CD14-positive monocyte (primary cell): ENCODE data around the gene ADAM22. TPM values are rescaled to one million over a fixed set of nuclear protein-coding genes. Genes with fewer than 3 reads are reported as not detected.

ENCODE experiments used
- DNase-seq, 3 donors: peaks; one replicate each; pipeline ENCODE4 v3.0.0-alpha.2; 2011 to 2022
- H2AFZ ChIP-seq: 2 replicates; pipeline ENCODE4 v1.6.0; 2012; ENCODE audit warnings: mild to moderate bottlenecking, low read depth, low read length, inconsistent platforms; ENCODE audit not compliant: insufficient read depth, poor library complexity, severe bottlenecking
- H3K27ac ChIP-seq, 2 donors: 1 replicate in 1 of 2; 2 replicates in 1 of 2; pipeline ENCODE4 v1.5.1; 2012 to 2013; ENCODE audit warnings: low read length in 2 of 2, control low read depth in 1 of 2, inconsistent platforms in 1 of 2, low read depth in 1 of 2, mild to moderate bottlenecking in 1 of 2
- H3K27me3 ChIP-seq, 2 donors: one replicate each; pipeline versions ENCODE4 v1.6.0 to v1.6.1; 2011 to 2013; ENCODE audit warnings: low read length in 2 of 2; ENCODE audit not compliant: control insufficient read depth in 2 of 2, insufficient read depth in 2 of 2
- H3K36me3 ChIP-seq, 2 donors: replicated peaks in 1 of 2; 1 replicate in 1 of 2; 2 replicates in 1 of 2; pipeline versions ENCODE4 v1.5.1 to v1.6.1; 2012 to 2013; ENCODE audit warnings: low read length in 2 of 2, control low read depth in 1 of 2, inconsistent platforms in 1 of 2, mild to moderate bottlenecking in 1 of 2; ENCODE audit not compliant: insufficient read depth in 2 of 2, control insufficient read depth in 1 of 2
- H3K4me1 ChIP-seq, 2 donors: 1 replicate in 1 of 2; 2 replicates in 1 of 2; pipeline versions ENCODE4 v1.5.1 to v1.6.1; 2012 to 2013; ENCODE audit warnings: low read length in 2 of 2, control low read depth in 1 of 2, inconsistent platforms in 1 of 2, mild to moderate bottlenecking in 1 of 2, moderate library complexity in 1 of 2; ENCODE audit not compliant: insufficient read depth in 2 of 2, control insufficient read depth in 1 of 2
- H3K4me2 ChIP-seq: replicated peaks from 2 replicates; pipeline ENCODE3; 2012; ENCODE audit warnings: low read length, moderate library complexity, mild to moderate bottlenecking; ENCODE audit not compliant: poor library complexity, severe bottlenecking; ENCODE audit errors: extremely low read depth
- H3K4me3 ChIP-seq, 3 experiments: fragments of 200-600 bp in 1 of 3; sonication (generic) in 1 of 3; replicated peaks in 1 of 3; 1 replicate in 2 of 3; 2 replicates in 1 of 3; pipeline ENCODE4 v1.5.1; 2011 to 2013; ENCODE audit warnings: low read length in 3 of 3, mild to moderate bottlenecking in 3 of 3, control low read depth in 2 of 3, low read depth in 2 of 3, inconsistent platforms in 1 of 3, moderate library complexity in 1 of 3
- H3K79me2 ChIP-seq: 2 replicates; pipeline ENCODE4 v1.6.0; 2012; ENCODE audit warnings: mild to moderate bottlenecking, control low read depth, inconsistent platforms, low read length, moderate library complexity; ENCODE audit not compliant: insufficient read depth
- H3K9ac ChIP-seq: 2 replicates; pipeline ENCODE4 v1.6.0; 2017; ENCODE audit warnings: low read length, mild to moderate bottlenecking; ENCODE audit not compliant: insufficient read depth, poor library complexity, severe bottlenecking
- H3K9me3 ChIP-seq, 2 donors: replicated peaks in 1 of 2; 1 replicate in 1 of 2; 2 replicates in 1 of 2; pipeline versions ENCODE4 v1.5.1 to v1.6.1; 2012 to 2013; ENCODE audit warnings: low read length in 2 of 2, control low read depth in 1 of 2; ENCODE audit not compliant: control insufficient read depth in 1 of 2, insufficient read depth in 1 of 2
- H4K20me1 ChIP-seq: 2 replicates; pipeline ENCODE4 v1.6.0; 2012; ENCODE audit warnings: mild to moderate bottlenecking, low read length, control low read depth, moderate library complexity; ENCODE audit not compliant: insufficient read depth
- H3K27ac Mint-ChIP-seq, 7 donors: one replicate each; pipeline ENCODE4 v1.8.0; 2020; ENCODE audit warnings: mild to moderate bottlenecking in 7 of 7, mixed read lengths in 7 of 7, moderate library complexity in 6 of 7, inconsistent platforms in 2 of 7
- H3K27me3 Mint-ChIP-seq, 3 donors: one replicate each; pipeline ENCODE4 v1.8.0; 2021 to 2022; ENCODE audit warnings: low read depth in 3 of 3, mild to moderate bottlenecking in 3 of 3, mixed read lengths in 3 of 3, moderate library complexity in 3 of 3, inconsistent platforms in 1 of 3
- H3K36me3 Mint-ChIP-seq, 2 donors: one replicate each; pipeline ENCODE4 v1.8.0; 2020; ENCODE audit warnings: mixed read lengths in 2 of 2, inconsistent platforms in 1 of 2, mild to moderate bottlenecking in 1 of 2
- H3K4me1 Mint-ChIP-seq: one replicate; pipeline ENCODE4 v1.8.0; 2020; ENCODE audit warnings: mild to moderate bottlenecking, mixed read lengths
- H3K4me3 Mint-ChIP-seq, 2 donors: one replicate each; pipeline ENCODE4 v1.8.0; 2020; ENCODE audit warnings: mild to moderate bottlenecking in 2 of 2, mixed read lengths in 2 of 2, moderate library complexity in 1 of 2
- H3K9me3 Mint-ChIP-seq, 7 donors: one replicate each; pipeline ENCODE4 v1.8.0; 2020 to 2022; ENCODE audit warnings: mixed read lengths in 7 of 7, mild to moderate bottlenecking in 6 of 7, moderate library complexity in 6 of 7, inconsistent platforms in 2 of 7
- CTCF ChIP-seq: fragments of 200-600 bp; IDR thresholded peaks from one replicate; pipeline ENCODE4 v1.8.0; 2022; ENCODE audit warnings: antibody characterized with exemption, mild to moderate bottlenecking
- WGBS: methylation state at CpG from one replicate; pipeline ENCODE4 v1.1.5; 2013; ENCODE audit warnings: missing lambda C conversion rate; ENCODE audit not compliant: insufficient coverage; 5-methylcytosine and 5-hydroxymethylcytosine counted together
- intact Hi-C, 2 donors: fragments of 100-400 bp; cut with micrococcal nuclease; formaldehyde crosslinking; loops; one replicate each; pipeline versions ENCODE4 v1.15.0 to v1.15.1; 2023
- polyA plus RNA-seq, 3 donors: library from polyadenylated mRNA; depleted of rRNA in 1 of 3; unstranded in 2 of 3; stranded (reverse) in 1 of 3; fragments of 300-500 nt in 2 of 3; fragments of >200 nt in 1 of 3; fragmentation: Illumina TruSeq in 2 of 3; gene quantifications; 1 replicate in 2 of 3; 2 replicates in 1 of 3; pipeline ENCODE4 v1.2.3, GENCODE V29; 2012 to 2021

The ADAM22 gene
- polyA plus RNA-seq, 3 donors: 0.01 to 0.17 TPM; not detected in 1

DNA sequence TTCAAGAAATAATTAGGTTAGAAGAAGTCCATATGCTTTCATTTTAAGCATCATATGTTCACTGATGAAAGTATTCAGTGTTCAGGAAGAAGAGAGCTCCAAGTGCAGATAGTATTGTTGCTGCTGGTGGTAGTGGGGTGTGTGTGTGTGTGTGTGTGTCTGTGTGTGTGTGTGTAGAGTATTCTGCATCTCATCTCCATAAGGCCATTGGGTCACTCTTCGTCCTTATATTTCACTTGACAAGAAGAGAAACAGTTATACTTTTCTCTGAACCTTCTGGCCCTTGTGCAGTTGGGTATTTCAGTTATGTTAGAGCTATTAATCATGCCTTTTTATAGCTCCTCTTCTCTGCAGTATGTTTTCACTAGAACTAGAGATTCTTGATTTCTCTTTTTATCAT is 26.2 kb downstream of the ADAM22 start:
- no peaks in the 10 kb centered on the region for H3K4me1 Mint-ChIP-seq
- Histone ChIP-seq H3K4me2 (no peak overlapping the region), H3K9me3 (no peaks in the 10 kb centered on the region), H3K4me1 (no peaks in the 10 kb centered on the region), H3K27ac (no peak overlapping the region), H4K20me1 (no peaks in the 10 kb centered on the region), H3K27me3 (no peaks in the 10 kb centered on the region), H3K36me3 (no peaks in the 10 kb centered on the region), H2AFZ (no peak overlapping the region), H3K4me3 (no peak overlapping the region), H3K9ac (no peak overlapping the region), H3K79me2 (no peaks in the 10 kb centered on the region)
- H3K27ac Mint-ChIP-seq: no peak overlapping the region
- no peak for DNase-seq
- peaks cover 3 to 12% (median 6%) of the 10 kb centered on the region in 7 donors for H3K9me3 Mint-ChIP-seq
- H3K36me3 Mint-ChIP-seq: no peaks in the 10 kb centered on the region
- H3K4me3 Mint-ChIP-seq: no peak overlapping the region
- H3K27me3 Mint-ChIP-seq: peaks cover 0 to 2% (median under 1%) of the 10 kb centered on the region in 3 donors
- no peak for TF ChIP-seq CTCF
- WGBS: no CpG with 5 or more reads among the region's 1 CpG
- intact Hi-C loops: no loop called here

GRCh38 chr7:87961754-87962153 is 27.7 kb downstream of the ADAM22 start:
- no peak overlapping the region for H2AFZ ChIP-seq
- H3K27me3 ChIP-seq: no peaks in the 10 kb centered on the region
- H3K79me2 ChIP-seq: no peaks in the 10 kb centered on the region
- Mint-ChIP-seq H3K4me1 (no peaks in the 10 kb centered on the region), H3K27ac (no peak overlapping the region), H3K36me3 (no peaks in the 10 kb centered on the region), H3K9me3 (peaks cover 0 to 6% (median 4%) of the 10 kb centered on the region in 7 donors), H3K4me3 (no peak overlapping the region), H3K27me3 (peaks cover 0 to 2% (median 0%) of the 10 kb centered on the region in 3 donors)
- no peak for TF ChIP-seq CTCF
- no peaks in the 10 kb centered on the region for H3K9me3 ChIP-seq
- H4K20me1 ChIP-seq: no peaks in the 10 kb centered on the region
- H3K9ac ChIP-seq: no peak overlapping the region
- DNase-seq: no peak
- H3K4me3 ChIP-seq: no peak overlapping the region
- no CpG with 5 or more reads among the region's 1 CpG for WGBS
- H3K4me2 ChIP-seq: no peak overlapping the region
- H3K4me1 ChIP-seq: no peaks in the 10 kb centered on the region
- H3K27ac ChIP-seq: no peak overlapping the region
- H3K36me3 ChIP-seq: no peaks in the 10 kb centered on the region
- intact Hi-C loops: no loop called here
